GM12875 (cell line): ENCODE measurements around the gene MEGF8.

ENCODE experiments used
- H3K4me3 ChIP-seq: one replicate; pipeline ENCODE4 v1.5.1; 2011; ENCODE audit warnings: low read depth, low read length, control low read depth
- CTCF ChIP-seq: IDR thresholded peaks from 2 replicates; pipeline ENCODE4 v1.5.1; 2011; ENCODE audit warnings: low read depth, mild to moderate bottlenecking, control low read depth, inconsistent platforms, low read length, moderate library complexity, borderline replicate concordance; ENCODE audit not compliant: insufficient read depth

MEGF8 gene

GRCh38 chr19:42283188-42284065, 42.0 kb upstream of the MEGF8 start:
- TF ChIP-seq CTCF: no peak
- peak overlapping the region; percentile 54 for H3K4me3 ChIP-seq

- no peak for TF ChIP-seq CTCF
- H3K4me3 ChIP-seq: peak overlapping the region; percentile 49
These were observed 41.4 kb upstream of the MEGF8 start for GRCh38 chr19:42284066-42284501.

- H3K4me3 ChIP-seq: peak overlapping the region; percentile 67
- no peak for TF ChIP-seq CTCF
These were observed 40.7 kb upstream of the MEGF8 start for GRCh38 chr19:42284591-42285341.

- TF ChIP-seq CTCF: peak; percentile 15; the same call in 1 of the 2 replicates
- peak overlapping the region; percentile 67 for H3K4me3 ChIP-seq
These were observed 39.9 kb upstream of the MEGF8 start for GRCh38 chr19:42285541-42285941.

- peak overlapping the region; percentile 67 for H3K4me3 ChIP-seq
- TF ChIP-seq CTCF: no peak
These were observed 39.5 kb upstream of the MEGF8 start for GRCh38 chr19:42285988-42286348.

- no peak for TF ChIP-seq CTCF
- H3K4me3 ChIP-seq: peak overlapping the region; percentile 67
These were observed 39.0 kb upstream of the MEGF8 start for GRCh38 chr19:42286349-42287016.
